ENCODE data around the gene PCNP. TPM values are rescaled to one million over a fixed set of nuclear protein-coding genes. Genes with fewer than 3 reads are reported as not detected.
"Not testable (repeated sequence)": the region's sequence is repeated elsewhere in the genome, so short reads cannot be mapped to it uniquely, and the experiment has no call there.

PCNP gene
- total RNA-seq, 2 donors from 2014 or later: 211 to 242 TPM

DNA sequence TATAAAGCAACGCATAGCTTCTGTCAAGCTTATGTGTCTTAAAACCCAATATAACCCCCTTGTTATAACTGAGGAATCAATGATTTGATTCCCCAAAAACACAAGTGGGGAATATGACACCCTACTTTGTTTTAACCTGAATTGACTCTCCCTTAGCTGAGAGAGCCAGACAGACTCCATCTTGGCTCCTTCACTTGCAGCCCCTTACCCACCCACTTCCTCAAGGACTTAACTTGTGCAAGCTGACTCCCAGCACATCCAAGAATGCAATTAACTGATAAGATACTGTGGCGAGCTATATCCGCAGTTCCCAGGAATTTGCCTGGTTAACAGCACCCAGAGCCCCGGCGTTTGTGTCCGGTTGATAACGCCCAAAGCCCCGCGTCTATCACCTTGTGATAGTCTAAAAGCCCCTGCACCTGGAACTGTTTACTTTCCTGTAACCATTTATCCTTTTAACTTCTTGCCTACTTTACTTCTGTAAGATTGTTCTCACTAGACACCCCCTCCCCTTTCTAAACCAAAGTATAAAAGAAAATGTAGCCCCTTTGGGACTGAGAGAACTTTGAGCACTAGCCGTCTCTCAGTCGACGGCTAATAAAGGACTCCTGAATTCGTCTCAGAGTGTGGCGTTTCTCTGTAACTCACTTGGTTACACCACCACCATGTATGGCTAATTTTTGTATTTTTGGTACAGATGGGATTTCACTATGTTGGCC is 67.6 kb downstream of the PCNP start:
- H3K27ac Mint-ChIP-seq; H3K9me3 Mint-ChIP-seq; H3K27me3 Mint-ChIP-seq (ENCODE audit: low read depth); H3K36me3 Mint-ChIP-seq (ENCODE audit: insufficient read depth in 2 of 2); ATAC-seq (replicated peaks in 1 of 2); DNase-seq; H3K4me3 Mint-ChIP-seq: not testable (repeated sequence)
- H3K4me1 Mint-ChIP-seq (ENCODE audit: low read depth): peaks cover 31% of the 10 kb centered on the region

DNA sequence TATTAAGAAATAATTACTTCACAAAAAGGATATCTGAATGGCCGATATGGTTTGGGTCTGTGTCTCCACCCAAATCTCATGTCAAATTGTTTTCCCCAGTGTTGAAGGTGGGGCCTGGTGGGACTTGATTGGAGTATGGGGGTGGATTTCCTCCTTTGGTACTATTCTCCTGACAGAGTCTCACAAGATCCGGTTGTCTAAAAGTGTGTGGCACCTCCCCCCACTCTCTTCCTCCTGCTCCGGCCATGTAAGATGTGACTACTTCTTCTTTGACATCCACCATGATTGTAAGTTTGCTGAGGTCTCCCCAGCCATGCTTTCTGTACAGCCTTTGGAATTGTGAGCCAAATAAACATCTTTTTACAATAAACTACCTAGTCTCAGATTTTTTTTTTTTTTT is 68.5 kb downstream of the PCNP start:
- H3K9me3 Mint-ChIP-seq: no peaks in the 10 kb centered on the region
- H3K27me3 Mint-ChIP-seq (ENCODE audit: low read depth): no peaks in the 10 kb centered on the region
- DNase-seq (no peak), ATAC-seq (replicated peaks in 1 of 2) (no peak)
- H3K27ac Mint-ChIP-seq: no peak overlapping the region
- no peak overlapping the region for H3K4me3 Mint-ChIP-seq
- H3K4me1 Mint-ChIP-seq (ENCODE audit: low read depth): peaks cover 31% of the 10 kb centered on the region
- no peaks in the 10 kb centered on the region for H3K36me3 Mint-ChIP-seq (ENCODE audit: insufficient read depth in 2 of 2)

DNA sequence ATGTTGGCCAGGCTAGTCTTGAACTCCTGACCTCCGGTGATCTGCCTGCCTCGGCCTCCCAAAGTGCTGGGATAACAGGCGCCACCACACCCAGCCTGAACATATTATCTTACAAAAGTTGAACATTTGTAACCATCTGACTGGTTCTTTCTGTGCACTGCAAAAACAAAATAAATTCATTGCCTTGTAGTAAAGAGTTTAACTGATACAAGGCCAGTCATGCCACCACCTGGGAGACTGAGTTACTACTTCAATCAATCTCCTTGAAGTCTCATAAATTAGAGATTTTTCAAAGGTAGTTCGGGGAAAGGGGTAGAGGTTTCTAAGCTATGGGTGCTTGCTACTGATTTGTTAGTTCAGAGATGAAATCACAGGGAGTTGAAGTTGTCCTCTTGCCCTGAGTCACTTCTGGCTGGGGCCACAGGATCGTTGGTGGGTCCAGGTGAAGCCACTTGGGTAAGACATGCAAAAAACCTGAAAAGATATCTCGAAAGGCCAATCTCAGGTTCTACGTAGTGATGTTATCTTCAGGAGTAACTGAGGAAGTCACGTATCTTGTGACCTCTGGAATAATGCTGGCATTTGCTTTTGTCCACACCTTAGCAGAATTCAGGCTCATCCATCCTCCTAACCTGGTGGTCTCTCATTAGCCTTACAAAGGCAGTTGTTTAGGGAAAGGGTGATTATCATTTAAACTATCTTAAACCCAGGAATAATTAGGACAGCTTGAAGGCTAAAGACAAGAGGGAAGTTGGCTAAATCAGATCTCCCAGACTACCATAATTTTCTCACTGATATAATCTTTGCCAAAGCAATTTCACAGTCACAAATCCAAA is 69.2 kb downstream of the PCNP start:
- Mint-ChIP-seq H3K36me3 (ENCODE audit: insufficient read depth in 2 of 2) (no peaks in the 10 kb centered on the region), H3K9me3 (no peaks in the 10 kb centered on the region), H3K27me3 (ENCODE audit: low read depth) (no peaks in the 10 kb centered on the region), H3K27ac (peak overlapping the region; percentile 89), H3K4me1 (ENCODE audit: low read depth) (peaks cover 31% of the 10 kb centered on the region), H3K4me3 (peak overlapping the region; percentile 33 to 76)
- DNase-seq (no peak), ATAC-seq (replicated peaks in 1 of 2) (no peak)

Other genes starting within 250 kb of the PCNP start
- 10 to 100 TPM; 26.9 to 27.1 TPM for gene SENP7, start 61.0 kb upstream of the PCNP start, total RNA-seq
- gene TRMT10C, start 12.3 kb upstream of the PCNP start, total RNA-seq: 10 to 100 TPM; 19.3 to 22.0 TPM
- gene ZBTB11, start 103.0 kb downstream of the PCNP start, total RNA-seq: 10 to 100 TPM; 26.8 to 31.9 TPM
- gene RPL24, start 112.5 kb downstream of the PCNP start, total RNA-seq: 1,000 to 10,000 TPM; 1,492 to 1,529 TPM
- 10 to 100 TPM; 19.2 to 23.5 TPM for gene CEP97, start 150.4 kb downstream of the PCNP start, total RNA-seq
- 10 to 100 TPM; 22.7 to 25.0 TPM for gene NXPE3, start 205.0 kb downstream of the PCNP start, total RNA-seq

All from activated T-cell treated with anti-CD3 and anti-CD28 coated beads, Interleukin-2, amount 50 U/mL, for 72 hours (primary cell).